GM23248 (cell line): Measurements from ENCODE around the gene TCF23. TPM values are rescaled to one million over a fixed set of nuclear protein-coding genes. Genes with fewer than 3 reads are reported as not detected.

Experiments
- DNase-seq: peaks from one replicate; pipeline ENCODE4 v3.0.0-alpha.2; 2015
- H2AFZ ChIP-seq: fragments of 200-600 bp; sonication (generic); 2 replicates; pipeline ENCODE4 v1.6.1; 2016; ENCODE audit warnings: antibody characterized with exemption
- H3F3A ChIP-seq: fragments of 200-600 bp; sonication (generic); 2 replicates; pipeline ENCODE4 v1.6.1; 2016; ENCODE audit warnings: mild to moderate bottlenecking, antibody characterized with exemption, mixed run types; ENCODE audit not compliant: insufficient read depth
- H3K27ac ChIP-seq: fragments of 200-600 bp; sonication (generic); 2 replicates; pipeline ENCODE4 v1.5.1; 2016; ENCODE audit warnings: mild to moderate bottlenecking
- H3K27me3 ChIP-seq: fragments of 200-600 bp; sonication (generic); replicated peaks from 2 replicates; pipeline ENCODE4 v1.6.1; 2016; ENCODE audit warnings: mild to moderate bottlenecking; ENCODE audit not compliant: insufficient read depth
- H3K36me3 ChIP-seq: fragments of 200-600 bp; sonication (generic); 2 replicates; pipeline ENCODE4 v1.6.1; 2016; ENCODE audit warnings: low read depth, mild to moderate bottlenecking
- H3K4me1 ChIP-seq: fragments of 200-600 bp; sonication (generic); 2 replicates; pipeline ENCODE4 v1.6.1; 2016; ENCODE audit warnings: mild to moderate bottlenecking; ENCODE audit not compliant: insufficient read depth
- H3K4me2 ChIP-seq: fragments of 200-600 bp; sonication (generic); one replicate; pipeline ENCODE4 v1.6.1; 2016; ENCODE audit warnings: mild to moderate bottlenecking; ENCODE audit not compliant: unreplicated experiment
- H3K4me3 ChIP-seq: fragments of 200-600 bp; sonication (generic); 2 replicates; pipeline ENCODE4 v1.5.1; 2016; ENCODE audit warnings: mild to moderate bottlenecking
- H3K79me2 ChIP-seq: fragments of 200-600 bp; sonication (generic); 2 replicates; pipeline ENCODE4 v1.6.1; 2016; ENCODE audit warnings: mild to moderate bottlenecking; ENCODE audit not compliant: insufficient read depth
- H3K9ac ChIP-seq: fragments of 200-600 bp; sonication (generic); 2 replicates; pipeline ENCODE4 v1.6.1; 2016; ENCODE audit warnings: mild to moderate bottlenecking
- H3K9me2 ChIP-seq: fragments of 200-600 bp; sonication (generic); 2 replicates; pipeline ENCODE4 v1.6.1; 2016; ENCODE audit warnings: mixed run types, mild to moderate bottlenecking, moderate library complexity; ENCODE audit not compliant: insufficient read depth
- H3K9me3 ChIP-seq: fragments of 200-600 bp; sonication (generic); one replicate; pipeline ENCODE4 v1.6.1; 2017; ENCODE audit warnings: low read depth
- H4K20me1 ChIP-seq: fragments of 200-600 bp; sonication (generic); 2 replicates; pipeline ENCODE4 v1.6.0; 2016; ENCODE audit not compliant: insufficient read depth
- EZH2 ChIP-seq: fragments of 200-600 bp; sonication (generic); IDR thresholded peaks from 2 replicates; pipeline ENCODE4 v1.6.1; 2018; ENCODE audit warnings: antibody characterized with exemption, mild to moderate bottlenecking; ENCODE audit not compliant: insufficient read depth, poor library complexity, severe bottlenecking
- EZH2phosphoT487 ChIP-seq: fragments of 200-600 bp; sonication (generic); IDR thresholded peaks from 2 replicates; pipeline ENCODE4 v1.6.1; 2018; ENCODE audit warnings: antibody characterized with exemption, moderate library complexity, mild to moderate bottlenecking, low read depth; ENCODE audit not compliant: insufficient read depth
- WGBS, 2 experiments: methylation state at CpG; one replicate each; pipeline ENCODE4 v1.1.6; 2015 to 2017; ENCODE audit warnings: low lambda C conversion rate in 2 of 2, low coverage in 1 of 2; ENCODE audit errors: missing lambda C conversion rate in 2 of 2; 5-methylcytosine and 5-hydroxymethylcytosine counted together
- in situ Hi-C: fragments of 300-500 bp; cut with MboI; formaldehyde crosslinking; loops from 2 replicates; pipeline ENCODE4 v1.15.0; 2020
- polyA plus RNA-seq: library from polyadenylated mRNA; unstranded; fragments of >200 nt; fragmentation: Nextera tagmentation; extraction: Ambion mirVana; gene quantifications from 2 replicates; pipeline ENCODE4 v1.2.1, GENCODE V29; 2016
- total RNA-seq: library from RNA; depleted of rRNA; stranded (reverse); fragments of >200 nt; shearing (Covaris generic); gene quantifications from 2 replicates; pipeline ENCODE4 v1.2.3, GENCODE V29; 2014; rRNA removed

TCF23 gene
- total RNA-seq, result not detected in 2 replicates
- polyA plus RNA-seq, result not detected in 2 replicates

- 60 to 63% methylated on average over 12 of the region's 12 CpGs for WGBS, 2 experiments
- Histone ChIP-seq H3K9me2 (no peaks in the 10 kb centered on the region), H3K27me3 (0 out of 2 replicates have a peak, but pooled peaks cover 5% of the 10 kb centered on the region), H4K20me1 (no peaks in the 10 kb centered on the region), H3K9me3 (no peaks in the 10 kb centered on the region), H3K9ac (no peak within 1 kb of the TSS), H3F3A (no peaks in the 10 kb centered on the region), H3K4me2 (no peak within 1 kb of the TSS), H3K27ac (no peak within 1 kb of the TSS), H3K4me3 (no peak within 1 kb of the TSS), H2AFZ (no peak within 1 kb of the TSS), H3K4me1 (no peaks in the 10 kb centered on the region), H3K36me3 (no peaks in the 10 kb centered on the region), H3K79me2 (no peaks in the 10 kb centered on the region)
- DNase-seq, result no peak
- in situ Hi-C loops, result no loop called here
- no peak for TF ChIP-seq EZH2phosphoT487
- no peak for TF ChIP-seq EZH2
Observed at GRCh38 chr2:27148801-27149439, at the start of gene TCF23. TSS of gene TCF23 (plus strand) at chr2:27149004. CDS start at chr2:27149134, 130 bp downstream.

- Histone ChIP-seq H3K9me2 (no peaks in the 10 kb centered on the region), H2AFZ (no peak overlapping the region), H3K79me2 (no peaks in the 10 kb centered on the region), H4K20me1 (no peaks in the 10 kb centered on the region), H3K36me3 (no peaks in the 10 kb centered on the region), H3K4me3 (no peak overlapping the region), H3K4me2 (no peak overlapping the region), H3K27ac (no peak overlapping the region), H3K4me1 (no peaks in the 10 kb centered on the region), H3K9ac (no peak overlapping the region), H3F3A (no peaks in the 10 kb centered on the region), H3K9me3 (no peaks in the 10 kb centered on the region), H3K27me3 (0 out of 2 replicates have a peak, but pooled peaks cover 4% of the 10 kb centered on the region)
- in situ Hi-C loops, result no loop called here
- 73 to 77% methylated on average over 16 to 19 of the region's 19 CpGs for WGBS, 2 experiments
- TF ChIP-seq EZH2phosphoT487, result no peak
- no peak for TF ChIP-seq EZH2
- DNase-seq, result no peak
Observed at GRCh38 chr2:27099334-27099955, 49.4 kb upstream of the TCF23 start.

- 59 to 66% methylated on average over 10 of the region's 10 CpGs for WGBS, 2 experiments
- H2AFZ ChIP-seq, result no peak overlapping the region
Observed at GRCh38 chr2:27100036-27100435, 48.8 kb upstream of the TCF23 start.

GRCh38 chr2:27102329-27102728, 46.5 kb upstream of the TCF23 start:
- Histone ChIP-seq H4K20me1 (no peaks in the 10 kb centered on the region), H3K27ac (no peak overlapping the region), H3K9me2 (no peaks in the 10 kb centered on the region), H3K4me3 (no peak overlapping the region), H3K4me1 (no peaks in the 10 kb centered on the region), H3K79me2 (no peaks in the 10 kb centered on the region), H3K4me2 (no peak overlapping the region), H3K9ac (no peak overlapping the region), H3K36me3 (no peaks in the 10 kb centered on the region), H3F3A (no peaks in the 10 kb centered on the region), H2AFZ (no peak overlapping the region), H3K27me3 (0 out of 2 replicates have a peak, but pooled peaks cover 4% of the 10 kb centered on the region), H3K9me3 (no peaks in the 10 kb centered on the region)
- WGBS, 2 experiments, result 73 to 80% methylated on average over 5 of the region's 5 CpGs
- in situ Hi-C loops, result loop anchor here (5.0 to 10.0 kb wide), 2 partner anchors 90 to 182 kb away; partner anchors contain the start of gene TRIM54
- no peak for DNase-seq
- TF ChIP-seq EZH2, result no peak
- TF ChIP-seq EZH2phosphoT487, result no peak

More at GRCh38 chr2:27100036-27100435, 48.8 kb upstream of the TCF23 start:
- Histone ChIP-seq H4K20me1 (no peaks in the 10 kb centered on the region), H3K27me3 (0 out of 2 replicates have a peak, but pooled peaks cover 4% of the 10 kb centered on the region), H3K79me2 (no peaks in the 10 kb centered on the region), H3K27ac (no peak overlapping the region), H3K36me3 (no peaks in the 10 kb centered on the region), H3K9me3 (no peaks in the 10 kb centered on the region), H3K9ac (no peak overlapping the region), H3F3A (no peaks in the 10 kb centered on the region), H3K9me2 (no peaks in the 10 kb centered on the region), H3K4me3 (no peak overlapping the region), H3K4me1 (no peaks in the 10 kb centered on the region), H3K4me2 (no peak overlapping the region)
- in situ Hi-C loops, result loop anchor here (5.0 to 10.0 kb wide), 2 partner anchors 92 to 185 kb away; partner anchors contain the start of gene TRIM54
- no peak for TF ChIP-seq EZH2phosphoT487
- no peak for TF ChIP-seq EZH2
- no peak for DNase-seq
